Measurements from ENCODE around the gene TMEM98. TPM values are rescaled to one million over a fixed set of nuclear protein-coding genes. Genes with fewer than 3 reads are reported as not detected.
A peak's percentile ranks its signal among the peaks of the same experiment; 100 is the strongest.

Gene TMEM98
- total and polyA plus RNA-seq, 9 of the 15 experiments (the other 6 are each of a cell fraction or from before 2014, with no cell fraction given), result 33.5 to 164 (median 84.7) TPM

- no peak for TF ChIP-seq ZNF592 (IDR thresholded peaks at IDR 0.05)
- no peak for TF ChIP-seq CREB3L1 (IDR thresholded peaks at IDR 0.05; ENCODE audit: borderline replicate concordance, low read depth)
- no peak for TF ChIP-seq RBM15 (IDR thresholded peaks at IDR 0.05; ENCODE audit: insufficient read depth, low read length)
- TF ChIP-seq POLR2AphosphoS2 (IDR thresholded peaks at IDR 0.05; ENCODE audit: low read length), result no peak
- 0 out of 2 replicates have a peak, but pooled peaks have one; percentile 44 for TF ChIP-seq NCOA1 (IDR thresholded peaks at IDR 0.05; ENCODE audit: low read depth)
- TF ChIP-seq SMARCA4 (IDR thresholded peaks at IDR 0.05), result peak; percentile 90
- no peak for TF ChIP-seq FUS (optimal IDR thresholded peaks at IDR 0.05; ENCODE audit: low read depth, low read length)
- 0 out of 4 replicates have a peak, but pooled peaks of 1 of the 2 experiments have one; percentile 38 for TF ChIP-seq MAZ (CRISPR knock-in tag; conservative IDR thresholded peaks at IDR 0.05 in 1 of 2, IDR thresholded peaks at IDR 0.05 in 1 of 2)
- no peak for TF ChIP-seq CEBPZ (IDR thresholded peaks at IDR 0.05; ENCODE audit: borderline replicate concordance, low read depth, low read length)
- TF ChIP-seq EP300 (IDR thresholded peaks at IDR 0.05; ENCODE audit: low read length), result peak; percentile 87; the same call in 1 of the 2 replicates
- TF ChIP-seq FIP1L1 (IDR thresholded peaks at IDR 0.05; ENCODE audit: low read depth, low read length, poor library complexity, severe bottlenecking), result no peak
- TF ChIP-seq ZNF444 (CRISPR knock-in tag; IDR thresholded peaks at IDR 0.05), result no peak
- TF ChIP-seq DDX20 (tag; IDR thresholded peaks at IDR 0.05; ENCODE audit: low read depth), result no peak
- TF ChIP-seq PML (IDR thresholded peaks at IDR 0.05; ENCODE audit: low read length), result peak; percentile 80
- peak; percentile 94 for TF ChIP-seq POLR2AphosphoS5 (IDR thresholded peaks at IDR 0.05; ENCODE audit: control insufficient read depth, insufficient read depth, low read depth, low read length)
- TF ChIP-seq CBX2 (IDR thresholded peaks at IDR 0.05; ENCODE audit: insufficient read depth, low read length, poor library complexity, severe bottlenecking), result no peak
These were observed 43.2 kb downstream of the TMEM98 start (continued) for GRCh38 chr17:32971171-32971570.

Data from K562 (cell line).